ENCODE measurements around the gene EPAS1.

DNA sequence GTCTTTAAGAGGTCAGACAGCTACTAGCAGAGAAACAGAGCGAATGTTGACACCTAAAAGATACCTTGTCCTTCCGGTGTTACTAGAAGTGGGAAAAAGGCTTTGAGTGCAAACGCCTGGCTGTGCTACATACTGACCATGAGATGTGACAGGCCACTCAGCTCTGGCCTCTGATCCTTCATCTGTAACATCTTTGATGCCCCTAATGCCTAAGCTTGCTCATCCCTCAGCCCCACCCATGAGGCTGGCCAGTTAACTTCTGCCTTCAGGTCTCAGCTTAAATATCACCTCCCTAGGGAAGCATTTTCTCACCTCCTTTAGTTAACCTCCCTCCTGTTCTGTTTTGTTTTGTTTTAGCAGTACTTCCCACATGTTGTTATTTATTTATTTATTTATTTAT lies 15.9 kb downstream of the EPAS1 start:
- TF ChIP-seq, protein P1, sequence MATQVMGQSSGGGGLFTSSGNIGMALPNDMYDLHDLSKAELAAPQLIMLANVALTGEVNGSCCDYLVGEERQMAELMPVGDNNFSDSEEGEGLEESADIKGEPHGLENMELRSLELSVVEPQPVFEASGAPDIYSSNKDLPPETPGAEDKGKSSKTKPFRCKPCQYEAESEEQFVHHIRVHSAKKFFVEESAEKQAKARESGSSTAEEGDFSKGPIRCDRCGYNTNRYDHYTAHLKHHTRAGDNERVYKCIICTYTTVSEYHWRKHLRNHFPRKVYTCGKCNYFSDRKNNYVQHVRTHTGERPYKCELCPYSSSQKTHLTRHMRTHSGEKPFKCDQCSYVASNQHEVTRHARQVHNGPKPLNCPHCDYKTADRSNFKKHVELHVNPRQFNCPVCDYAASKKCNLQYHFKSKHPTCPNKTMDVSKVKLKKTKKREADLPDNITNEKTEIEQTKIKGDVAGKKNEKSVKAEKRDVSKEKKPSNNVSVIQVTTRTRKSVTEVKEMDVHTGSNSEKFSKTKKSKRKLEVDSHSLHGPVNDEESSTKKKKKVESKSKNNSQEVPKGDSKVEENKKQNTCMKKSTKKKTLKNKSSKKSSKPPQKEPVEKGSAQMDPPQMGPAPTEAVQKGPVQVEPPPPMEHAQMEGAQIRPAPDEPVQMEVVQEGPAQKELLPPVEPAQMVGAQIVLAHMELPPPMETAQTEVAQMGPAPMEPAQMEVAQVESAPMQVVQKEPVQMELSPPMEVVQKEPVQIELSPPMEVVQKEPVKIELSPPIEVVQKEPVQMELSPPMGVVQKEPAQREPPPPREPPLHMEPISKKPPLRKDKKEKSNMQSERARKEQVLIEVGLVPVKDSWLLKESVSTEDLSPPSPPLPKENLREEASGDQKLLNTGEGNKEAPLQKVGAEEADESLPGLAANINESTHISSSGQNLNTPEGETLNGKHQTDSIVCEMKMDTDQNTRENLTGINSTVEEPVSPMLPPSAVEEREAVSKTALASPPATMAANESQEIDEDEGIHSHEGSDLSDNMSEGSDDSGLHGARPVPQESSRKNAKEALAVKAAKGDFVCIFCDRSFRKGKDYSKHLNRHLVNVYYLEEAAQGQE (IDR thresholded peaks at IDR 0.05; ENCODE audit: insufficient replicate concordance, low read depth): no peak
- TF ChIP-seq, protein P2, sequence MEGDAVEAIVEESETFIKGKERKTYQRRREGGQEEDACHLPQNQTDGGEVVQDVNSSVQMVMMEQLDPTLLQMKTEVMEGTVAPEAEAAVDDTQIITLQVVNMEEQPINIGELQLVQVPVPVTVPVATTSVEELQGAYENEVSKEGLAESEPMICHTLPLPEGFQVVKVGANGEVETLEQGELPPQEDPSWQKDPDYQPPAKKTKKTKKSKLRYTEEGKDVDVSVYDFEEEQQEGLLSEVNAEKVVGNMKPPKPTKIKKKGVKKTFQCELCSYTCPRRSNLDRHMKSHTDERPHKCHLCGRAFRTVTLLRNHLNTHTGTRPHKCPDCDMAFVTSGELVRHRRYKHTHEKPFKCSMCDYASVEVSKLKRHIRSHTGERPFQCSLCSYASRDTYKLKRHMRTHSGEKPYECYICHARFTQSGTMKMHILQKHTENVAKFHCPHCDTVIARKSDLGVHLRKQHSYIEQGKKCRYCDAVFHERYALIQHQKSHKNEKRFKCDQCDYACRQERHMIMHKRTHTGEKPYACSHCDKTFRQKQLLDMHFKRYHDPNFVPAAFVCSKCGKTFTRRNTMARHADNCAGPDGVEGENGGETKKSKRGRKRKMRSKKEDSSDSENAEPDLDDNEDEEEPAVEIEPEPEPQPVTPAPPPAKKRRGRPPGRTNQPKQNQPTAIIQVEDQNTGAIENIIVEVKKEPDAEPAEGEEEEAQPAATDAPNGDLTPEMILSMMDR (IDR thresholded peaks at IDR 0.05; ENCODE audit: insufficient read depth, low read length): no peak
- no peak for TF ChIP-seq POLR2AphosphoS5 (IDR thresholded peaks at IDR 0.05; ENCODE audit: low read depth)
- no peak for TF ChIP-seq GABPA (IDR thresholded peaks at IDR 0.05; ENCODE audit: low read depth)
- TF ChIP-seq SPI1 (IDR thresholded peaks at IDR 0.05; ENCODE audit: borderline replicate concordance, low read depth): no peak

All from HL-60 (cell line).